IMR-90 (cell line): ENCODE results near the gene CBX8. TPM values are rescaled to one million over a fixed set of nuclear protein-coding genes. Genes with fewer than 3 reads are reported as not detected.

Source experiments
- CHD1 ChIP-seq: IDR thresholded peaks from 2 replicates; pipeline ENCODE4 v1.6.1; 2012; ENCODE audit warnings: low read depth, low read length, improper control_type of control experiment
- ELK1 ChIP-seq: fragments of 150-350 bp; IDR thresholded peaks from 2 replicates; pipeline ENCODE4 v1.6.1; 2016; ENCODE audit warnings: low read depth, mild to moderate bottlenecking, low read length, moderate library complexity, borderline replicate concordance
- MAZ ChIP-seq: IDR thresholded peaks from 2 replicates; pipeline ENCODE4 v1.6.1; 2012; ENCODE audit warnings: low read depth, mild to moderate bottlenecking, low read length, improper control_type of control experiment, moderate library complexity, borderline replicate concordance
- POLR2A ChIP-seq: IDR thresholded peaks from 2 replicates; pipeline ENCODE4 v1.6.1; 2012; ENCODE audit warnings: mild to moderate bottlenecking, low read depth, low read length
- polyA plus RNA-seq, 3 experiments: library from polyadenylated mRNA; depleted of rRNA; stranded (reverse); fragments of >200 nt; gene quantifications; 2 replicates each; pipeline ENCODE4 v1.2.3, GENCODE V29; 2012; ENCODE audit warnings: low replicate concordance in 1 of 3
- total RNA-seq: library from RNA; depleted of rRNA; stranded (reverse); fragments of >200 nt; gene quantifications from 2 replicates; pipeline ENCODE4 v1.2.3, GENCODE V29; 2012

CBX8 gene
- total and polyA plus RNA-seq, 2 of the 4 experiments (the other 2 are of a cell fraction), result 3.2 to 5.4 TPM

DNA sequence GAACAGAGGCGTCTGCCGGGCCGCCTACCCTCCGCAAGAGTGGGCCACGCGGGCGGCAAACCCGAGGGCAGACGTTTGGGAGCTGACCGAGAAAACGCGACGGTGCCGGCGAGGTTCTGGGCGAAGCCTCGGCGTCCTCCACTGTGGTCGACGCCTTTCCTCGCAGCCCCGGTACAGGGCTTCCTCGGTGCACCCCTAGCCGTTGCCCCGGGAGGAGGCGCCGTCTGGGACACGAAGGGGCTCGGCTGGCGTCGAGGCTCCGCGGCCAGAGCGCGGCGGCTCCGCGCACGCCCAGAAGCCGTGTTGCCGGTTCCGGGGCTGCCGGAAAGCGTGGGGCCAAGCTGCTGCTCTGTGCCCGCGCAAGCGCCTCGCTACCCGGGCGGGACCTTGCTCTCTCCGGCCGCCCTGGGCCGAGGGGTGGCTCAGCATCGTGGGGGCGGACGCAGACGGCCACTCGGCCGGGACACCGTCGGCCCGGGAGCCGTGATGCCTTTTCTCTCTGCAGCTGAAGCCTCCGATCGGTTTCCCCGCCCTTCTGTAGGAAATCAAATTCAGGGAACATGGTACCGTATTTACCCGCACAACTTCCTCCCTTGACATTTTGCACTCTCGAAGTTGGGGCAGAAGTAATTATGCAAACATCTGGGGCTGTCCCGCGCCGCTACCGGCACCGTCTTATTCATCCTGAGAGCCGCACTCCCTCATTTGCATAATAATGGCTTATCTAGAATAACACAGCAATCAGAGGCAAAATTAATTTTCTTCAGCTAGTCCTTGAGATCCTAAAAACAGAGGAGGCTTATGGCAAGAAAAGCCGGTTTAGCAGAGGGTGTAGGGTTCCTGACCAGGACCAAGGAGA is 7.3 kb upstream of the CBX8 start (continued):
- no peak for TF ChIP-seq ELK1
- TF ChIP-seq POLR2A, result no peak
- no peak for TF ChIP-seq CHD1
- no peak for TF ChIP-seq MAZ
